ENCODE measurements around the gene PDHA1.

The PDHA1 gene

GRCh38 chrX:19343535-19344408 lies at the start of gene PDHA1:
Gene PDHA1 (plus strand): TSS chrX:19343927. CDS start chrX:19344038, 111 bp downstream.
- Mint-ChIP-seq H3K4me1 (no peaks in the 10 kb centered on the region), H3K9me3 (no peaks in the 10 kb centered on the region), H3K36me3 (no peaks in the 10 kb centered on the region), H3K4me3 (peak within 1 kb of the TSS; percentile 90), H3K27ac (peak within 1 kb of the TSS; percentile 77), H3K27me3 (no peaks in the 10 kb centered on the region)
- ATAC-seq = peak; percentile 100

- H3K9me3 Mint-ChIP-seq = no peaks in the 10 kb centered on the region
- H3K27ac Mint-ChIP-seq = no peak overlapping the region
- H3K4me3 Mint-ChIP-seq = no peak overlapping the region
- H3K27me3 Mint-ChIP-seq = no peaks in the 10 kb centered on the region
- no peaks in the 10 kb centered on the region for H3K4me1 Mint-ChIP-seq
- no peaks in the 10 kb centered on the region for H3K36me3 Mint-ChIP-seq
- no peak for ATAC-seq
These were observed 40.4 kb upstream of the PDHA1 start for GRCh38 chrX:19303256-19303880.

- no peak for ATAC-seq
- H3K4me3 Mint-ChIP-seq = no peak overlapping the region
- no peak overlapping the region for H3K27ac Mint-ChIP-seq
- no peaks in the 10 kb centered on the region for H3K4me1 Mint-ChIP-seq
- no peaks in the 10 kb centered on the region for H3K9me3 Mint-ChIP-seq
- no peaks in the 10 kb centered on the region for H3K27me3 Mint-ChIP-seq
- no peaks in the 10 kb centered on the region for H3K36me3 Mint-ChIP-seq
These were observed 17.2 kb upstream of the PDHA1 start for GRCh38 chrX:19326567-19326966.

GRCh38 chrX:19331831-19332230 lies 11.9 kb upstream of the PDHA1 start:
- no peak overlapping the region for H3K27ac Mint-ChIP-seq

GRCh38 chrX:19332983-19333382 lies 10.7 kb upstream of the PDHA1 start:
- H3K9me3 Mint-ChIP-seq = no peaks in the 10 kb centered on the region
- no peaks in the 10 kb centered on the region for H3K36me3 Mint-ChIP-seq
- no peak overlapping the region for H3K27ac Mint-ChIP-seq
- no peak for ATAC-seq
- H3K27me3 Mint-ChIP-seq = no peaks in the 10 kb centered on the region
- no peaks in the 10 kb centered on the region for H3K4me1 Mint-ChIP-seq
- H3K4me3 Mint-ChIP-seq = no peak overlapping the region

More at GRCh38 chrX:19331831-19332230, 11.9 kb upstream of the PDHA1 start:
- Mint-ChIP-seq H3K4me3 (no peak overlapping the region), H3K36me3 (no peaks in the 10 kb centered on the region), H3K9me3 (no peaks in the 10 kb centered on the region), H3K4me1 (no peaks in the 10 kb centered on the region), H3K27me3 (no peaks in the 10 kb centered on the region)
- no peak for ATAC-seq

- Mint-ChIP-seq H3K9me3 (no peaks in the 10 kb centered on the region), H3K4me1 (no peaks in the 10 kb centered on the region), H3K27me3 (no peaks in the 10 kb centered on the region), H3K4me3 (no peak overlapping the region), H3K36me3 (no peaks in the 10 kb centered on the region), H3K27ac (no peak overlapping the region)
- no peak for ATAC-seq
These were observed 8.6 kb upstream of the PDHA1 start for GRCh38 chrX:19334945-19335626.

- H3K9me3 Mint-ChIP-seq = no peaks in the 10 kb centered on the region
- no peak overlapping the region for H3K27ac Mint-ChIP-seq
- no peak overlapping the region for H3K4me3 Mint-ChIP-seq
- no peak for ATAC-seq
- no peaks in the 10 kb centered on the region for H3K36me3 Mint-ChIP-seq
- H3K27me3 Mint-ChIP-seq = no peaks in the 10 kb centered on the region
- H3K4me1 Mint-ChIP-seq = no peaks in the 10 kb centered on the region
These were observed 1.3 kb upstream of the PDHA1 start for GRCh38 chrX:19342331-19342906.

- no peaks in the 10 kb centered on the region for H3K9me3 Mint-ChIP-seq
- ATAC-seq = no peak
- no peaks in the 10 kb centered on the region for H3K27me3 Mint-ChIP-seq
- no peaks in the 10 kb centered on the region for H3K36me3 Mint-ChIP-seq
- peak overlapping the region; percentile 90 for H3K4me3 Mint-ChIP-seq
- H3K27ac Mint-ChIP-seq = peak overlapping the region; percentile 77
- H3K4me1 Mint-ChIP-seq = no peaks in the 10 kb centered on the region
These were observed 617 bp upstream of the PDHA1 start for GRCh38 chrX:19343085-19343534.

GRCh38 chrX:19344661-19345060 lies 934 bp downstream of the PDHA1 start:
- H3K4me1 Mint-ChIP-seq = no peaks in the 10 kb centered on the region
- no peak overlapping the region for H3K27ac Mint-ChIP-seq
- H3K27me3 Mint-ChIP-seq = no peaks in the 10 kb centered on the region
- H3K36me3 Mint-ChIP-seq = no peaks in the 10 kb centered on the region
- ATAC-seq = no peak
- H3K9me3 Mint-ChIP-seq = no peaks in the 10 kb centered on the region
- peak overlapping the region; percentile 90 for H3K4me3 Mint-ChIP-seq

GRCh38 chrX:19347916-19348315 lies 4.2 kb downstream of the PDHA1 start:
- H3K4me3 Mint-ChIP-seq = no peak overlapping the region
- peaks cover 13% of the 10 kb centered on the region for H3K36me3 Mint-ChIP-seq
- peaks cover 7% of the 10 kb centered on the region for H3K4me1 Mint-ChIP-seq
- H3K27me3 Mint-ChIP-seq = no peaks in the 10 kb centered on the region
- no peak for ATAC-seq
- no peaks in the 10 kb centered on the region for H3K9me3 Mint-ChIP-seq
- no peak overlapping the region for H3K27ac Mint-ChIP-seq

GRCh38 chrX:19349264-19349663 lies 5.5 kb downstream of the PDHA1 start:
- ATAC-seq = no peak
- H3K36me3 Mint-ChIP-seq = peaks cover 15% of the 10 kb centered on the region
- no peaks in the 10 kb centered on the region for H3K9me3 Mint-ChIP-seq
- no peak overlapping the region for H3K4me3 Mint-ChIP-seq
- H3K27me3 Mint-ChIP-seq = no peaks in the 10 kb centered on the region
- peaks cover 7% of the 10 kb centered on the region for H3K4me1 Mint-ChIP-seq
- no peak overlapping the region for H3K27ac Mint-ChIP-seq

- peaks cover 19% of the 10 kb centered on the region for H3K36me3 Mint-ChIP-seq
- no peaks in the 10 kb centered on the region for H3K27me3 Mint-ChIP-seq
- ATAC-seq = peak; percentile 78
- no peak overlapping the region for H3K4me3 Mint-ChIP-seq
- no peaks in the 10 kb centered on the region for H3K9me3 Mint-ChIP-seq
- H3K4me1 Mint-ChIP-seq = peaks cover 7% of the 10 kb centered on the region
- H3K27ac Mint-ChIP-seq = peak overlapping the region; percentile 66
These were observed 7.2 kb downstream of the PDHA1 start for GRCh38 chrX:19350941-19351384.

- no peaks in the 10 kb centered on the region for H3K27me3 Mint-ChIP-seq
- H3K27ac Mint-ChIP-seq = no peak overlapping the region
- peaks cover 7% of the 10 kb centered on the region for H3K4me1 Mint-ChIP-seq
- no peak for ATAC-seq
- H3K9me3 Mint-ChIP-seq = no peaks in the 10 kb centered on the region
- H3K4me3 Mint-ChIP-seq = no peak overlapping the region
- H3K36me3 Mint-ChIP-seq = peaks cover 29% of the 10 kb centered on the region
These were observed 10.9 kb downstream of the PDHA1 start for GRCh38 chrX:19354625-19355024.

GRCh38 chrX:19358521-19358920 lies 14.8 kb downstream of the PDHA1 start:
- H3K27ac Mint-ChIP-seq = no peak overlapping the region
- no peaks in the 10 kb centered on the region for H3K4me1 Mint-ChIP-seq
- H3K9me3 Mint-ChIP-seq = no peaks in the 10 kb centered on the region
- H3K4me3 Mint-ChIP-seq = no peak overlapping the region
- no peaks in the 10 kb centered on the region for H3K27me3 Mint-ChIP-seq
- H3K36me3 Mint-ChIP-seq = peaks cover 15% of the 10 kb centered on the region
- no peak for ATAC-seq

GRCh38 chrX:19360903-19361302 lies 17.2 kb downstream of the PDHA1 start:
- ATAC-seq = no peak
- Mint-ChIP-seq H3K4me3 (no peak overlapping the region), H3K9me3 (no peaks in the 10 kb centered on the region), H3K27ac (no peak overlapping the region), H3K4me1 (no peaks in the 10 kb centered on the region), H3K27me3 (no peaks in the 10 kb centered on the region), H3K36me3 (peaks cover 27% of the 10 kb centered on the region)
